ENCODE results near the gene TTLL11. TPM values are rescaled to one million over a fixed set of nuclear protein-coding genes. Genes with fewer than 3 reads are reported as not detected.
A peak's percentile ranks its signal among the peaks of the same experiment; 100 is the strongest.
"Not testable (repeated sequence)": the region's sequence is repeated elsewhere in the genome, so short reads cannot be mapped to it uniquely, and the experiment has no call there.

The TTLL11 gene
- total and polyA plus RNA-seq, 3 experiments from 2014 or later: 4.0 to 6.2 (median 4.5) TPM

GRCh38 chr9:122078557-122078956 lies 14.6 kb downstream of the TTLL11 start:
- Mint-ChIP-seq H3K4me3 (no peak overlapping the region), H3K27me3 (no peaks in the 10 kb centered on the region), H3K27ac (no peak overlapping the region), H3K4me1 (no peaks in the 10 kb centered on the region), H3K9me3 (peaks cover 5 to 18% (median 12%) of the 10 kb centered on the region in 5 donors), H3K36me3 (peaks cover 8 to 35% (median 10%) of the 10 kb centered on the region in 3 donors)
- no peak for DNase-seq
- Histone ChIP-seq H3K27ac (ENCODE audit: low read depth, low read length) (no peak overlapping the region), H3K27me3 (ENCODE audit: insufficient read depth, low read length, poor library complexity, severe bottlenecking) (no peaks in the 10 kb centered on the region), H3K4me1 (ENCODE audit: insufficient read depth, low read length) (no peaks in the 10 kb centered on the region), H3K36me3 (ENCODE audit: insufficient read depth, low read length) (no peaks in the 10 kb centered on the region), H3K4me3 (ENCODE audit: low read length) (no peak overlapping the region), H3K9me3 (ENCODE audit: low read length) (no peaks in the 10 kb centered on the region)
- ChIA-PET POLR2A (no interaction called here), CTCF (interaction anchor here (1.3 to 1.4 kb wide), 2 partner anchors 16 to 21 kb away, joined by 4 to 5 read pairs; no protein-coding TSS in a partner anchor)

GRCh38 chr9:122076773-122077172 lies 16.3 kb downstream of the TTLL11 start:
- H3K27ac Mint-ChIP-seq: peak overlapping the region in 1 of 8 donors; percentile 20
- no peaks in the 10 kb centered on the region for H3K36me3 ChIP-seq (ENCODE audit: insufficient read depth, low read length)
- H3K4me1 ChIP-seq (ENCODE audit: insufficient read depth, low read length): no peaks in the 10 kb centered on the region
- H3K9me3 Mint-ChIP-seq: peaks cover 5 to 18% (median 12%) of the 10 kb centered on the region in 5 donors
- no peak overlapping the region for H3K4me3 Mint-ChIP-seq
- H3K27ac ChIP-seq (ENCODE audit: low read depth, low read length): no peak overlapping the region
- POLR2A ChIA-PET: no interaction called here
- H3K27me3 ChIP-seq (ENCODE audit: insufficient read depth, low read length, poor library complexity, severe bottlenecking): no peaks in the 10 kb centered on the region
- H3K4me3 ChIP-seq (ENCODE audit: low read length): no peak overlapping the region
- CTCF ChIA-PET: no interaction called here
- no peaks in the 10 kb centered on the region for H3K27me3 Mint-ChIP-seq
- DNase-seq: no peak
- peaks cover 0 to 3% (median 0%) of the 10 kb centered on the region in 3 donors for H3K4me1 Mint-ChIP-seq
- peaks cover 10 to 35% (median 11%) of the 10 kb centered on the region in 3 donors for H3K36me3 Mint-ChIP-seq
- H3K9me3 ChIP-seq (ENCODE audit: low read length): no peaks in the 10 kb centered on the region

- Histone ChIP-seq H3K4me3 (ENCODE audit: low read length) (no peak overlapping the region), H3K4me1 (ENCODE audit: insufficient read depth, low read length) (no peaks in the 10 kb centered on the region), H3K27ac (ENCODE audit: low read depth, low read length) (no peak overlapping the region), H3K9me3 (ENCODE audit: low read length) (no peaks in the 10 kb centered on the region), H3K27me3 (ENCODE audit: insufficient read depth, low read length, poor library complexity, severe bottlenecking) (no peaks in the 10 kb centered on the region), H3K36me3 (ENCODE audit: insufficient read depth, low read length) (no peaks in the 10 kb centered on the region)
- Mint-ChIP-seq H3K4me1 (peaks cover 0 to 3% (median 0%) of the 10 kb centered on the region in 3 donors), H3K27me3 (no peaks in the 10 kb centered on the region), H3K9me3 (peaks cover 5 to 18% (median 12%) of the 10 kb centered on the region in 5 donors), H3K27ac (no peak overlapping the region), H3K4me3 (no peak overlapping the region), H3K36me3 (peaks cover 10 to 35% (median 11%) of the 10 kb centered on the region in 3 donors)
- POLR2A ChIA-PET: no interaction called here
- no peak for DNase-seq
- CTCF ChIA-PET: no interaction called here
Measured at GRCh38 chr9:122076117-122076516, 17.0 kb downstream of the TTLL11 start.

GRCh38 chr9:122075135-122076030 lies 17.7 kb downstream of the TTLL11 start:
- Mint-ChIP-seq H3K9me3 (peaks cover 5 to 18% (median 12%) of the 10 kb centered on the region in 5 donors), H3K27ac (no peak overlapping the region), H3K27me3 (no peaks in the 10 kb centered on the region), H3K4me1 (peaks cover 0 to 3% (median 0%) of the 10 kb centered on the region in 3 donors), H3K4me3 (no peak overlapping the region), H3K36me3 (peaks cover 11 to 35% (median 11%) of the 10 kb centered on the region in 3 donors)
- no peaks in the 10 kb centered on the region for H3K27me3 ChIP-seq (ENCODE audit: insufficient read depth, low read length, poor library complexity, severe bottlenecking)
- no peak for DNase-seq
- no peaks in the 10 kb centered on the region for H3K4me1 ChIP-seq (ENCODE audit: insufficient read depth, low read length)
- ChIA-PET CTCF (interaction anchor here (1.7 kb wide), 1 partner anchor 24 kb away, joined by 6 read pairs; no protein-coding TSS in a partner anchor), POLR2A (no interaction called here)
- no peak overlapping the region for H3K4me3 ChIP-seq (ENCODE audit: low read length)
- H3K27ac ChIP-seq (ENCODE audit: low read depth, low read length): no peak overlapping the region
- no peaks in the 10 kb centered on the region for H3K36me3 ChIP-seq (ENCODE audit: insufficient read depth, low read length)
- H3K9me3 ChIP-seq (ENCODE audit: low read length): no peaks in the 10 kb centered on the region

GRCh38 chr9:122071715-122072114 lies 21.4 kb downstream of the TTLL11 start:
- Mint-ChIP-seq H3K9me3 (peaks cover 0 to 3% (median 2%) of the 10 kb centered on the region in 5 donors), H3K4me1 (peaks cover 0 to 3% (median 0%) of the 10 kb centered on the region in 3 donors), H3K27me3 (no peaks in the 10 kb centered on the region), H3K4me3 (no peak overlapping the region), H3K27ac (no peak overlapping the region), H3K36me3 (peaks cover 6 to 11% (median 7%) of the 10 kb centered on the region in 3 donors)
- H3K27ac ChIP-seq (ENCODE audit: low read depth, low read length): no peak overlapping the region
- H3K36me3 ChIP-seq (ENCODE audit: insufficient read depth, low read length): no peaks in the 10 kb centered on the region
- ChIA-PET POLR2A (no interaction called here), CTCF (no interaction called here)
- no peaks in the 10 kb centered on the region for H3K9me3 ChIP-seq (ENCODE audit: low read length)
- no peaks in the 10 kb centered on the region for H3K4me1 ChIP-seq (ENCODE audit: insufficient read depth, low read length)
- DNase-seq: no peak
- H3K4me3 ChIP-seq (ENCODE audit: low read length): no peak overlapping the region
- no peaks in the 10 kb centered on the region for H3K27me3 ChIP-seq (ENCODE audit: insufficient read depth, low read length, poor library complexity, severe bottlenecking)

GRCh38 chr9:122070728-122071515 lies 22.2 kb downstream of the TTLL11 start:
- Histone ChIP-seq H3K4me1 (ENCODE audit: insufficient read depth, low read length) (no peaks in the 10 kb centered on the region), H3K36me3 (ENCODE audit: insufficient read depth, low read length) (no peaks in the 10 kb centered on the region), H3K4me3 (ENCODE audit: low read length) (no peak overlapping the region), H3K27me3 (ENCODE audit: insufficient read depth, low read length, poor library complexity, severe bottlenecking) (no peaks in the 10 kb centered on the region), H3K9me3 (ENCODE audit: low read length) (no peaks in the 10 kb centered on the region), H3K27ac (ENCODE audit: low read depth, low read length) (no peak overlapping the region)
- no peaks in the 10 kb centered on the region for H3K9me3 Mint-ChIP-seq
- H3K27ac Mint-ChIP-seq: no peak overlapping the region
- ChIA-PET CTCF (no interaction called here), POLR2A (no interaction called here)
- H3K36me3 Mint-ChIP-seq: peaks cover 3 to 4% (median 4%) of the 10 kb centered on the region in 3 donors
- no peaks in the 10 kb centered on the region for H3K27me3 Mint-ChIP-seq
- DNase-seq: no peak
- no peak overlapping the region for H3K4me3 Mint-ChIP-seq
- peaks cover 0 to 5% (median 3%) of the 10 kb centered on the region in 3 donors for H3K4me1 Mint-ChIP-seq

GRCh38 chr9:122066680-122067079 lies 26.4 kb downstream of the TTLL11 start:
- H3K4me3 ChIP-seq (ENCODE audit: low read length); H3K4me3 Mint-ChIP-seq; H3K9me3 ChIP-seq (ENCODE audit: low read length); H3K27ac Mint-ChIP-seq; H3K4me1 ChIP-seq (ENCODE audit: insufficient read depth, low read length); CTCF ChIA-PET; H3K36me3 Mint-ChIP-seq; H3K9me3 Mint-ChIP-seq; H3K36me3 ChIP-seq (ENCODE audit: insufficient read depth, low read length); H3K27me3 Mint-ChIP-seq; DNase-seq; POLR2A ChIA-PET; H3K27ac ChIP-seq (ENCODE audit: low read depth, low read length); H3K27me3 ChIP-seq (ENCODE audit: insufficient read depth, low read length, poor library complexity, severe bottlenecking): not testable (repeated sequence)
- peaks cover 0 to 19% (median 0%) of the 10 kb centered on the region in 3 donors for H3K4me1 Mint-ChIP-seq
